ENCODE results near the gene EEPD1. TPM values are rescaled to one million over a fixed set of nuclear protein-coding genes. Genes with fewer than 3 reads are reported as not detected.

EEPD1 gene
- polyA plus RNA-seq, 2 of the 4 experiments (the other 2 are of a cell fraction), result 16.0 to 24.3 TPM

- TF ChIP-seq CHD4 (IDR thresholded peaks at IDR 0.05; ENCODE audit: borderline replicate concordance), result no peak
- no peak for TF ChIP-seq RCOR1 (IDR thresholded peaks at IDR 0.05; ENCODE audit: low read depth, low read length)
- no peak for TF ChIP-seq PHF8 (IDR thresholded peaks at IDR 0.05; ENCODE audit: borderline replicate concordance, low read depth)
Measured at GRCh38 chr7:36167403-36168050, 14.5 kb downstream of the EEPD1 start (continued).

GRCh38 chr7:36171503-36171902, 18.4 kb downstream of the EEPD1 start:
- Histone ChIP-seq H3K27ac (no peak overlapping the region), H3K9me3 (0 out of 3 replicates have a peak, but pooled peaks cover 2% of the 10 kb centered on the region), H3K4me2 (no peak overlapping the region), H3K4me1 (no peaks in the 10 kb centered on the region), H3K4me3 (no peak overlapping the region)
- FAIRE-seq (no peak), ATAC-seq (no peak), DNase-seq (ENCODE audit: low read depth in 1 of 2, low spot score in 1 of 2) (no peak)
- ChIA-PET CTCF (no interaction called here), POLR2A (no interaction called here)
- no peak for TF ChIP-seq NFE2L2 (conservative IDR thresholded peaks at IDR 0.05; ENCODE audit: low read length)
- no peak for TF ChIP-seq BCL3 (IDR thresholded peaks at IDR 0.05)
- no peak for TF ChIP-seq GATA3 (IDR thresholded peaks at IDR 0.05; ENCODE audit: borderline replicate concordance)
- TF ChIP-seq ZFP36 (IDR thresholded peaks at IDR 0.05; ENCODE audit: borderline replicate concordance, partially characterized antibody), result no peak
- TF ChIP-seq CHD4 (IDR thresholded peaks at IDR 0.05; ENCODE audit: borderline replicate concordance), result no peak
- no peak for TF ChIP-seq CTCF (IDR thresholded peaks at IDR 0.05)
- no peak for TF ChIP-seq SMC3 (IDR thresholded peaks at IDR 0.05)
- 44% methylated on average over 2 of the region's 2 CpGs for WGBS (ENCODE audit: missing lambda C conversion rate)

GRCh38 chr7:36175886-36176285, 22.8 kb downstream of the EEPD1 start:
- WGBS (ENCODE audit: missing lambda C conversion rate), result 89% methylated on average over 8 of the region's 8 CpGs
- FAIRE-seq (no peak), DNase-seq (ENCODE audit: low read depth in 1 of 2, low spot score in 1 of 2) (no peak), ATAC-seq (peak; percentile 28 to 41; a peak in 3 of 6 replicates)
- Histone ChIP-seq H3K9me3 (0 out of 3 replicates have a peak, but pooled peaks cover 2% of the 10 kb centered on the region), H3K27ac (no peak overlapping the region; a peak in 1 of 6 replicates), H3K4me2 (no peak overlapping the region), H3K4me1 (no peaks in the 10 kb centered on the region), H3K4me3 (no peak overlapping the region)
- TF ChIP-seq CHD2 (IDR thresholded peaks at IDR 0.05; ENCODE audit: low read length, partially characterized antibody) (no peak), JUN (IDR thresholded peaks at IDR 0.05) (no peak), HOXB13 (CRISPR knock-in tag; IDR thresholded peaks at IDR 0.05; ENCODE audit: low read depth) (no peak), NPAS2 (CRISPR knock-in tag; IDR thresholded peaks at IDR 0.05; ENCODE audit: borderline replicate concordance) (no peak), MYC (IDR thresholded peaks at IDR 0.05; ENCODE audit: borderline replicate concordance, low read length) (no peak), BCL3 (IDR thresholded peaks at IDR 0.05) (no peak), ZC3H11A (IDR thresholded peaks at IDR 0.05) (no peak), CBX8 (IDR thresholded peaks at IDR 0.05) (no peak), PHF8 (IDR thresholded peaks at IDR 0.05; ENCODE audit: borderline replicate concordance, low read depth) (no peak), MAZ (IDR thresholded peaks at IDR 0.05; ENCODE audit: borderline replicate concordance, low read depth, low read length) (no peak), HES2 (IDR thresholded peaks at IDR 0.05) (no peak), ZNF302 (CRISPR knock-in tag; IDR thresholded peaks at IDR 0.05) (no peak), HOXA7 (CRISPR knock-in tag; IDR thresholded peaks at IDR 0.05) (no peak), E2F6 (IDR thresholded peaks at IDR 0.05; ENCODE audit: borderline replicate concordance, low read depth) (no peak), POLR2AphosphoS2 (conservative IDR thresholded peaks at IDR 0.05; ENCODE audit: low read length) (no peak), SREBF2 (IDR thresholded peaks at IDR 0.05) (no peak), POLR2A (IDR thresholded peaks at IDR 0.05; ENCODE audit: low read length) (no peak), HMGXB4 (CRISPR knock-in tag; IDR thresholded peaks at IDR 0.05; ENCODE audit: borderline replicate concordance) (no peak), ATOH8 (CRISPR knock-in tag; IDR thresholded peaks at IDR 0.05; ENCODE audit: low read depth) (no peak)
- ChIA-PET POLR2A (no interaction called here), CTCF (interaction anchor here (0.9 kb wide), 1 partner anchor 9 kb away, joined by 3 read pairs; no protein-coding TSS in a partner anchor)
